GM12865 (cell line): Measurements from ENCODE around the gene KCTD19.

ENCODE experiments used
- DNase-seq: peaks from one replicate; pipeline ENCODE4 v3.0.0; 2010; ENCODE audit warnings: low read depth
- H3K4me3 ChIP-seq: 2 replicates; pipeline ENCODE4 v1.5.1; 2011; ENCODE audit warnings: mild to moderate bottlenecking, low read depth, low read length, control low read depth
- TF ChIP-seq, protein P1 (sequence below): IDR thresholded peaks from 2 replicates; pipeline ENCODE4 v1.5.1; 2011; ENCODE audit warnings: low read length, control low read depth, low read depth, inconsistent platforms; ENCODE audit not compliant: insufficient read depth; ENCODE audit errors: missing control alignments

The KCTD19 gene

DNA sequence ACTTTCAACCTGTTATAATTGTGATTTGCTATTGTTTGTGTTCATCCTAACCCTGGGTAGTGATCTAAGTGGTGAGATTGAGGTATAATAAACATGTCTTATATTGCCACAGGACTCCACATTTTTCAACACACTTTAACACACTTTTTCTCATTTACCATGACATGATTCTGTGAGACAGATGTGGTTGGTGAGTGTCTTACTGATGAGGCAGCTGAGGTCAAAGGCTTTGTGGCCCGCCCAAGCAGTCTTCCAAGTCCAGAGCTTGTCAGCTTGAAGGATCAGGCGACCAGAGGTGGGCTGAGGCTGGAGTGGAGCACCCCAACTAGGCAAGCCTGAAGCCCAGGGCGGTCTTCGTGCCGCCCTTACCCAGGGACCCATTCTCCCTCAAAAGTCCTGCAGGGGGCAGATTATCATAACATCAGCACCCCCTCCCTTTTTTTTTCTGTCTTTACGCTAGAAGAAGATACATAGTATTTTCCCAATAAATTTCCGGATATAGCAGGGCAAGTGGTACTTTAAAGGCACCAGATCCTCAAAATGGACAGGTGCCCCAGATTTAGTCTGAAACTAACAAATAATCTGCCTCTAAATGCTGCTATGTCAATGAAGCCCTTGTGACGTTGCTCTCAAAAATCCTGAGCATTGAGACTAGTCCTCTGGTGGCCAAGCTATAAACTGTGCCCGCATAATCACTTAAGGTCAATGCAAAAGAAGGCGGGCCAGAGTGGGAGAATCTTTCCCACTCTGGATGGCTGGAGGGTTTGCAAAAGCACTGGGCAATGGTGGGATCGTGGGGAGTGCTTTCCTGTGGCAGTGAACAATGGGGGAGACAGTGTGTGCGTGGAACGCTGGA lies 21.1 kb downstream of the KCTD19 start:
- no peak overlapping the region for H3K4me3 ChIP-seq
- no peak for DNase-seq
- TF ChIP-seq, protein P1, sequence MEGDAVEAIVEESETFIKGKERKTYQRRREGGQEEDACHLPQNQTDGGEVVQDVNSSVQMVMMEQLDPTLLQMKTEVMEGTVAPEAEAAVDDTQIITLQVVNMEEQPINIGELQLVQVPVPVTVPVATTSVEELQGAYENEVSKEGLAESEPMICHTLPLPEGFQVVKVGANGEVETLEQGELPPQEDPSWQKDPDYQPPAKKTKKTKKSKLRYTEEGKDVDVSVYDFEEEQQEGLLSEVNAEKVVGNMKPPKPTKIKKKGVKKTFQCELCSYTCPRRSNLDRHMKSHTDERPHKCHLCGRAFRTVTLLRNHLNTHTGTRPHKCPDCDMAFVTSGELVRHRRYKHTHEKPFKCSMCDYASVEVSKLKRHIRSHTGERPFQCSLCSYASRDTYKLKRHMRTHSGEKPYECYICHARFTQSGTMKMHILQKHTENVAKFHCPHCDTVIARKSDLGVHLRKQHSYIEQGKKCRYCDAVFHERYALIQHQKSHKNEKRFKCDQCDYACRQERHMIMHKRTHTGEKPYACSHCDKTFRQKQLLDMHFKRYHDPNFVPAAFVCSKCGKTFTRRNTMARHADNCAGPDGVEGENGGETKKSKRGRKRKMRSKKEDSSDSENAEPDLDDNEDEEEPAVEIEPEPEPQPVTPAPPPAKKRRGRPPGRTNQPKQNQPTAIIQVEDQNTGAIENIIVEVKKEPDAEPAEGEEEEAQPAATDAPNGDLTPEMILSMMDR = no peak

- no peak for DNase-seq
- TF ChIP-seq, protein P1 = no peak
These were observed 22.5 kb downstream of the KCTD19 start for GRCh38 chr16:67304020-67304419.

GRCh38 chr16:67302970-67303369 lies 23.6 kb downstream of the KCTD19 start:
- no peak for DNase-seq
- H3K4me3 ChIP-seq = no peak overlapping the region
- TF ChIP-seq, protein P1 = no peak

More at GRCh38 chr16:67304020-67304419, 22.5 kb downstream of the KCTD19 start:
- no peak overlapping the region for H3K4me3 ChIP-seq

GRCh38 chr16:67302076-67302475 lies 24.5 kb downstream of the KCTD19 start:
- TF ChIP-seq, protein P1 = no peak
- no peak for DNase-seq
- H3K4me3 ChIP-seq = no peak overlapping the region

DNA sequence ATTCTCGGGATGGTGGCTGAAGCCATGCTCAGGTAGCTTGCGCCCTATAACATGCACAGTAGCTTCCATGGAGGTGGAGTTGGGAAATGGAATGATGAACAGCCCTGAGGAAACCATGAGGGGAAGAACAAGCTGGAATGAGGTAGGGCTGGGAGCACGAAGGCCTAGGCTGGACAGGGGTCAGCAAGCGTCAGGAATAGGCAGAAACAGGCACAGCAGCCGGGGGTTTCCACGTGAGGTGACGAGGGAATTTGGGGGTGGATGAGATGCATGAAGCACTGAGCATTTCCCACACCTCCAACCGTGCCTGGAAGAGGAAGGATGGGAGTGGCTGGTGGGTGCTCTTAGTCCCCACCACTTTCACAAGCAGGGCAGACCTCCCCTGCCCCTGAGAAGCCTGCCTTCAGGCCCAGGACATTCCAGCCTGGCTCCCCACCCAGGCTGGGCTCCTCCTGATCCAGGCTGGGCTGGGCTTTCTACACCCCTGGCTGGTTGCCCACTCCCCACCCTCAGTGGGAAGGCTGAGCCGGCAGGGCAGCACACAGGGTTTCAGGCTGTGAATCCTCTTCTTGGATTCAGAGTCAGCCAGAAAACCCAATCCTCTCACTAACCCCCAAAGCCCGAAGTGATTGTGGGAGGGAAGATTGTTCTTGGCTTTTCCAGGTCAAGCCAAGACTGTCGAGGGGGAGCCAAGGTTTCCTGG lies 25.3 kb downstream of the KCTD19 start:
- TF ChIP-seq, protein P1 = no peak
- no peak for DNase-seq
- H3K4me3 ChIP-seq = no peak overlapping the region

- TF ChIP-seq, protein P1 = no peak
- H3K4me3 ChIP-seq = no peak overlapping the region
- no peak for DNase-seq
These were observed 27.3 kb downstream of the KCTD19 start for GRCh38 chr16:67299269-67299668.
